ENCODE data around the gene BATF.
A peak's percentile ranks its signal among the peaks of the same experiment; 100 is the strongest.

BATF gene

DNA sequence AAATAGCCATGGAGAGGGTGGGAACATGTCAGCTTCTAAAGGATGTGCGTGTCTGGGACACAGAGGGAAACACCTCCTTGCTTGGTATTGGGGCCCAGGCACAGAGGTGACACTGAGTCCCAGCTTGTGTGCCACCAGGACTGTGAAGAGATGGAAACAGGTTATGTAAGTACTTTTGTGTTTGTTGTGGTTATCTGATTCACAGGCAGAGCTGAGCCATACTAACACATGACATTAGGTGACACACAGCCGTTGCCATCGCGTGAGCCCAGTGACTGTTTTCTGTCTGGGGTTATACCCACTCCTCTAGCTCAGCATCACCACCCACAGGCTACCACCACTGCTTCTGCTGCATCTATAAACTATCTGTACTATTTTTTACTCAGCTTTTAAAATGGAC is 44.1 kb downstream of the BATF start:
- DNase-seq, result no peak

DNA sequence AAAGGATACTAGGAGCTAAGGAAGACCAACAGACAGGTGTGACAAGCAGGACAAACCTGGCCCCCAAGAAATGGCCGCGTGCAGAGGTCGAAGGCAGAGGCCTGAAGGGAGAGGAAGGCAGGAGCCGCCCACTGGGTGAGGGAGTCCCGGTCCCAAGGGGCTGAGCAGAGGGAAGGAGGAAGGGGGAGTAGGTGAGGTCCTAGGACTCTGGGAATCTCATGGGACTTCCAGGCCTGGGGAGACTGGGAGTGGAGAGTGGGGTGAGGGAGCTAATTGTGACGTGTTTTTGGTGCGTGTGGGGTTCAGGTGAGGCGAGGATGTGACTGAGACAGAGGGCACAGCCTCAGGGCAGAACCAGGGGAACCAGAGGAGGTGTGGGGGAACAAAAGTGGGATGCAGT is 44.5 kb downstream of the BATF start:
- DNase-seq, result no peak

DNA sequence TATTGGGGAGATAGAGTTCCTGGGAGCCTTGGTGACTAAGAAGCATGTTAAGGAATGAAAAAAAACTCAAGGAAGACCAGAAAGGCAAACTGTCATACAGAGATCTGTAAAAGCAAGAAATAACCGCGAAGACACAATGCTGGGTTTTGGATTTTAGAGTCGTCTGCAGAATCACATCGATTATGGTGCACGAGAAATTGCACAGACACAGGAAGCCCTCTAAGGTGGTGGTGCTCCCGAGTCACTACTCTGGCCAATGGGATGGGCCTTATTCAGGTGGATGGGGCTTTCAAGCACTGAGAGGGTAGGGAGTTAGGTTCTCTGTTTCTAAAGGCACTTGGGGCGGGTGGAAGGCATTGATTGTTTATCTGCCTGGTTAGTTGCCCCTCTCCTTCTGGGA is 45.9 kb downstream of the BATF start:
- no peak for DNase-seq

DNA sequence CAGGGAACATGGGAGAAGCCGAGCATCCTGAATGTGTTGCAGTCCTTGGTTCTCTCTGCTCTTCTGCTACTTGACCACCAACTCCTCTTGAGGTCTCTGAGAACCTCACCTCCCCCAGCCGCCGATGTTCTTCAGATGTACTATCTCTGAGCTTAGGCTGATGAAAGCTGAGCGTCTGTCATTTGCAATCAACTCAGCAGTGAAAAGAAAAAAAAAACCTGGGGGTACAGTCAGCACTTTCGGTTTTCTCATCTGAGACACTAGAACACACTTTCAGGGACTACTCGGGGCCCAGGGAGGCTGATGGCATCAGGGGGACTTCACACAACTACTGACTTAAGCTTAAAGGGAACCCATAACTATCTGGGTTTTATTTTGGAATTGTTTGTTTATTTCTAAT is 46.5 kb downstream of the BATF start:
- DNase-seq, result no peak

GRCh38 chr14:75570797-75571196 is 48.5 kb downstream of the BATF start:
- DNase-seq, result no peak

DNA sequence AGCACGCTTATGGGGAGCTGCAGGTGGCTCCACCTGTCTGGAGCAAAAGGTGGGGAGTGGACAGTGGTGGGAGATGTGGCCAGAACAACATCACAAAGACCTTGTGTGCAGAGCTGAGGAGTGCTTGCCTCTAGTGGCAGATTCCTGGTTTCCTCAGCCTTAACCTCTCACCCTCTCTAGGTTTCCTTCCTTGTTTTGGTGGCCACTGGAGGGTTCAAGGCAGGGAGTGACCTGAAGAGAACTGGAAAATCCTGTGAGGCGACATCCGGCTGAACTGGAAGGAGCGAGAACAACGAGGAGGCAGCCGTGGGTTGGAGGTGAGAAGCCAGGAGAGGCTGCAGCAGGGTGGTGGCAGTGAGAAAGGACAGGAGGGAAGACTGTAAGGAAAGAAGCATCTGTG is 49.8 kb downstream of the BATF start:
- no peak for DNase-seq

DNA sequence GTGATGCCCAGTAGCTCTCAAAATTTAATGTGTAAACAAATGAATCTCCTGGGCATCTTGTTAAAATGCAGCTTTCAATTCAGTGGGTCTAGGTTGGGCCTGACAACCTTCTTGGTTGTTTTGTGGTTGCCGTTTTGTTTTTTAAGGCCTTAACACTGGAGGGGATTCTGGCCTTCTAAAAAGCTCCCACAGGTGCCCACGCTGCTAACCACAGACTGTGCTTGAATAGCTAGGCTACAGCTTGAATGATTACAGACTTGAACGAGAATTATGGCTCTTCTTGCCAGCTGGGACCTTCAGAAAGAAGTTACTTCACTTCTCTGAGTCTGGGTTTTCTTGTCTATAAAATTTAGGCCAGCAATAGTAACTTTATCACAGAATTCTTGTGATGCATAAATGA is 54.8 kb downstream of the BATF start:
- DNase-seq, result no peak

DNA sequence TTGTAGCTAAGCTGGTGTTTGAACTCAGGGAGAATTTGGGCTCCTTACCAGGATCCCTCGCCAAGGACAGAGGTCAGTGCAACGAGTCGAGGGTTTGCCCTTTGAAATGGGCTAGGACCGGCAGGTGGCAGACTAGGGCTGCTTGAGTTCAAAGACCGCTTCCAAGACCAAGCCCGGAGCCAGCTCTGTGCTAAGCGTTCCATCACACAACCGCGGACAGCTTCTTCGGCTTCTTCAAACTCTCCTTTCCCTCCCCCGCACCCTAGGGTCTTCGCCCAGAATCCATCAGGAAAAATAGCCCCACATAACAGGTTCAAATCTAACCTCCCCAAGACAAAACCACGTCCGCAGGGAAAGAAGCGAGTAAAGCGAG is 55.4 kb downstream of the BATF start:
- DNase-seq, result peak; percentile 50

- peak; percentile 44 for DNase-seq
Measured at GRCh38 chr14:75578102-75578785, 56.0 kb downstream of the BATF start, which contains the start of gene FLVCR2. TSS of gene FLVCR2 (plus strand) at chr14:75578620. CDS start at chr14:75578973, 353 bp downstream.

- no peak for DNase-seq
Measured at GRCh38 chr14:75578786-75579337, 56.6 kb downstream of the BATF start.

DNA sequence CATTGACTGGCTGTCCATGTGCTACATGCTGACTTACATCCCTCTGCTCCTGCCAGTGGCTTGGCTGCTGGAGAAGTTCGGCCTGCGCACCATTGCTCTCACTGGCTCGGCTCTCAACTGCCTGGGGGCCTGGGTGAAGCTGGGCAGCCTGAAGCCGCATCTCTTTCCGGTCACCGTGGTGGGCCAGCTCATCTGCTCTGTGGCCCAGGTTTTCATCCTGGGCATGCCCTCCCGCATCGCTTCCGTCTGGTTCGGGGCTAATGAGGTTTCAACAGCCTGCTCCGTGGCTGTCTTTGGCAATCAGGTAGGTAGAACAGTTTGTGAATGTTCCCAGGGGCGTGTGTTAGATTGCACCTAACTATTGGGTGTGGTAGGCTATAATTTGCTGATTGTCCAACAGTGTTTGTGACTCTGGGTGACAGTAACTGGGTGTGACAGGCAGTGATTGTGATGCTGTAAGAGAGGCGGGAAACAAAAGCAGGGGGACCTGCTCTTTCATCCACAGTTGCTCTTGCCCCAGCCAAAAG is 57.1 kb downstream of the BATF start:
- DNase-seq, result no peak

- DNase-seq, result no peak
Measured at GRCh38 chr14:75579882-75580281, 57.6 kb downstream of the BATF start.

GRCh38 chr14:75587388-75587787 is 65.1 kb downstream of the BATF start:
- no peak for DNase-seq

- no peak for DNase-seq
Measured at GRCh38 chr14:75589931-75590330, 67.7 kb downstream of the BATF start.

- DNase-seq, result no peak
Measured at GRCh38 chr14:75591331-75591946, 69.2 kb downstream of the BATF start.

DNA sequence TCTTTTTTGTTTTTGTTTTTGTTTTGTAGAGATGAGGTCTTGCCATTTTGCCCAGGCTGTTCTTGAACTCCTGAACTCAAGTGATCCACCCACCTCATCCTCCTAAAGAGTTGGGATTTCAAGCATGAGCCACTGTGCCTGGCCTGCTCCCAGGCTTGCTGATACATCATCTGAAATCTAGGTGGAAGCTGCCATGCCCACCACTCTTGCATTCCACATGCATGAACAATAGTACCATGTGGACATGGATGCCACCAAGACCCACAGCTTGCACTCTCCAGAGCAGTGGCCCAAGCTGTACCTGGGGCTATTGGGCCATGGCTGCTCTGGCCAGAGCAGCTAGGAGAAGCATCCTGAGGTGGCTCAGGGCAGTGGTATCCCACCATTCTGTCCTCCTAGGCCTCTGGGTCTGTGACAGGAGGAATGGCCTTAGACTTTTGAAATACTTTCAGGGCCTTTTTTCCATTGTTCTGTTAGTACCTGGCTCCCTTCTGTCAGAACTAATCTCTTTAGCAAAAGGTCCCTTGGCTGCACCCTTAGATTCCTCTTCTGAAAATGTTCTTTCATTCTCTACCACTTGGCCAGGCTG is 69.8 kb downstream of the BATF start:
- DNase-seq, result no peak

DNA sequence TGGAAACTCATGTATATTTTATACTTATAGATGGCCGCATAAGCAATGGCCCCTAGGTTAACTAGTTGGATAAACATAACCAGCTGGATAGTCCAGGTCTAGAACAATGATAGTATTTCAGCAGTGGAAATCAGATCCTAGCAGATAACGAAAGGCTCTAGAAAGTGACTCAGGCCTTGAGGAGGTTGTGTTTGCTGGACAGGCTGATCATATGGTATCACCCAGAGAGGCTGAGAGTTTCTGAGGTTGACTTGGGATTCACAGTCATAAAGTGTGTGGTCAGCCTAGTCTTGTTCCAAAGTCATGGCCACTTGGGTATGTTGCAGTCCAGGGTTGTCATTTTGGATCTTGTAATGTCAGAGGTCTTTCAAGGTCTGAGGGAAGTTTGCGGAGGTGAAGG is 73.0 kb downstream of the BATF start:
- DNase-seq, result no peak

Data from KG1 (cell line).